GM19397 (cell line): ENCODE measurements around the gene NR6A1.

Experiments used
- ATAC-seq: cut with Tn5 transposase; IDR thresholded peaks from one replicate; pipeline ENCODE4 v1.9.1; 2021; ENCODE audit warnings: mild to moderate bottlenecking, moderate library complexity; ENCODE audit not compliant: unreplicated experiment

Gene NR6A1

GRCh38 chr9:124511426-124511840 is 259.7 kb downstream of the NR6A1 start:
- ATAC-seq: no peak

- ATAC-seq: no peak
Observed at GRCh38 chr9:124510650-124511425, 260.3 kb downstream of the NR6A1 start.

- no peak for ATAC-seq
Observed at GRCh38 chr9:124507880-124508423, 263.2 kb downstream of the NR6A1 start.

- no peak for ATAC-seq
Observed at GRCh38 chr9:124506931-124507879, 263.9 kb downstream of the NR6A1 start, which contains the start of gene NR5A1. Gene NR5A1 (minus strand): TSS chr9:124507399. CDS start chr9:124503395, 4,004 bp downstream.

- no peak for ATAC-seq
Observed at GRCh38 chr9:124506433-124506832, 264.7 kb downstream of the NR6A1 start.

- ATAC-seq: no peak
Observed at GRCh38 chr9:124505901-124506346, 265.2 kb downstream of the NR6A1 start.

- ATAC-seq: no peak
Observed at GRCh38 chr9:124505006-124505900, 265.9 kb downstream of the NR6A1 start.

- ATAC-seq: no peak
Observed at GRCh38 chr9:124504530-124505005, 266.5 kb downstream of the NR6A1 start.

GRCh38 chr9:124503713-124504529 is 267.2 kb downstream of the NR6A1 start:
- ATAC-seq: no peak

- ATAC-seq: no peak
Observed at GRCh38 chr9:124502711-124503702, 268.1 kb downstream of the NR6A1 start.

GRCh38 chr9:124501771-124502320 is 269.3 kb downstream of the NR6A1 start:
- no peak for ATAC-seq

GRCh38 chr9:124500796-124501611 is 270.1 kb downstream of the NR6A1 start:
- ATAC-seq: no peak

GRCh38 chr9:124500028-124500795 is 270.9 kb downstream of the NR6A1 start:
- no peak for ATAC-seq

- ATAC-seq: no peak
Observed at GRCh38 chr9:124499216-124499615, 271.9 kb downstream of the NR6A1 start.

- ATAC-seq: no peak
Observed at GRCh38 chr9:124498499-124499146, 272.5 kb downstream of the NR6A1 start.

GRCh38 chr9:124498040-124498439 is 273.1 kb downstream of the NR6A1 start:
- ATAC-seq: no peak
